K562 (cell line): ENCODE measurements around the gene AIF1. TPM values are rescaled to one million over a fixed set of nuclear protein-coding genes. Genes with fewer than 3 reads are reported as not detected.

Experiments used
- ATAC-seq: fragments of 200-7000 bp; cut with Tn5 transposase; 3 replicates; pipeline ENCODE4 v1.9.1; 2020; ENCODE audit warnings: moderate library complexity
- BruUV-seq: library from RNA; stranded (reverse); fragments of 400-500 nt; replicated peaks from 2 replicates; lab custom pipeline; 2021; lab: Mats Ljungman, UMichigan
- CTCF ChIA-PET: fragments of 300-600 bp; formaldehyde crosslinking; extraction: SDS; loops from one replicate; lab custom pipeline; 2021; ENCODE audit warnings: low intra/inter-chr PET ratio; lab: Yijun Ruan, JAX
- POLR2A ChIA-PET: fragments of 300-600, 350-650 bp; sonication (Branson Sonifier 250); formaldehyde crosslinking; extraction: SDS; loops from one replicate; lab custom pipeline; 2021; ENCODE audit warnings: antibody characterized with exemption, inconsistent platforms; lab: Yijun Ruan, JAX
- DNase-seq, 4 experiments: peaks; one replicate each; pipeline versions ENCODE4 v3.0.0 to v3.0.0-alpha.2; 2011 to 2018; ENCODE audit warnings: low spot score in 3 of 4, mixed read lengths in 3 of 4; ENCODE audit errors: extremely low read depth in 1 of 4
- FAIRE-seq: peaks from 2 replicates; lab custom pipeline; 2011; peaks lifted over from hg19 to GRCh38; lab: Jason Lieb, UNC
- H2AFZ ChIP-seq: 2 replicates; pipeline ENCODE4 v1.6.0; 2011; ENCODE audit warnings: low read depth, low read length, control low read depth, inconsistent platforms
- H3K27ac ChIP-seq: fragments of 200-600 bp; 3 replicates; pipeline ENCODE4 v1.8.0; 2011; ENCODE audit warnings: low read depth, mild to moderate bottlenecking, control low read depth, inconsistent platforms, low read length, moderate library complexity, mixed read lengths; ENCODE audit errors: extremely low read depth
- H3K27me3 ChIP-seq, 2 experiments: fragments of 300-600 bp in 1 of 2; 2 replicates in 1 of 2; 3 replicates in 1 of 2; pipeline versions ENCODE4 v1.6.0 to v1.8.0; 2011; ENCODE audit warnings: inconsistent platforms in 2 of 2, low read length in 2 of 2, mild to moderate bottlenecking in 1 of 2, mixed read lengths in 1 of 2, moderate library complexity in 1 of 2; ENCODE audit not compliant: control insufficient read depth in 2 of 2, insufficient read depth in 2 of 2
- H3K36me3 ChIP-seq: fragments of 300-600 bp; 3 replicates; pipeline ENCODE4 v1.8.0; 2011; ENCODE audit warnings: mild to moderate bottlenecking, low read length, inconsistent platforms; ENCODE audit not compliant: control insufficient read depth, insufficient read depth
- H3K4me1 ChIP-seq, 2 experiments: fragments of 200-600 bp in 1 of 2; replicated peaks in 1 of 2; 2 replicates in 1 of 2; 3 replicates in 1 of 2; pipeline versions ENCODE4 v1.5.1 to v1.8.0; 2011; ENCODE audit warnings: inconsistent platforms in 2 of 2, low read length in 2 of 2, mild to moderate bottlenecking in 1 of 2, mixed read lengths in 1 of 2, moderate library complexity in 1 of 2; ENCODE audit not compliant: control insufficient read depth in 2 of 2, insufficient read depth in 2 of 2
- H3K4me2 ChIP-seq: 2 replicates; pipeline ENCODE4 v1.6.1; 2011; ENCODE audit warnings: low read length, control low read depth, inconsistent platforms, mixed read lengths; ENCODE audit not compliant: insufficient read depth
- H3K4me3 ChIP-seq: fragments of 200-600 bp; sonication (generic), shearing (Covaris generic); 2 replicates; pipeline ENCODE4 v1.5.1; 2016; ENCODE audit warnings: control low read depth, inconsistent platforms
- H3K79me2 ChIP-seq: fragments of 200-600 bp; 3 replicates; pipeline ENCODE4 v1.8.0; 2011; ENCODE audit warnings: low read length, inconsistent platforms; ENCODE audit not compliant: control insufficient read depth, insufficient read depth
- H3K9ac ChIP-seq, 2 experiments: 2 replicates each; pipeline versions ENCODE4 v1.6.0 to v1.6.1; 2011; ENCODE audit warnings: low read depth in 2 of 2, low read length in 2 of 2, control low read depth in 1 of 2, inconsistent platforms in 1 of 2, mild to moderate bottlenecking in 1 of 2, mixed read lengths in 1 of 2; ENCODE audit not compliant: insufficient read depth in 1 of 2
- H3K9me1 ChIP-seq: one replicate; pipeline ENCODE4 v1.6.0; 2011; ENCODE audit warnings: inconsistent platforms, mild to moderate bottlenecking, low read length, moderate library complexity; ENCODE audit not compliant: control insufficient read depth, insufficient read depth
- H3K9me3 ChIP-seq: replicated peaks from 2 replicates; pipeline ENCODE4 v1.5.1; 2011; ENCODE audit warnings: low read depth, low read length, inconsistent platforms; ENCODE audit not compliant: control insufficient read depth, insufficient read depth
- H4K20me1 ChIP-seq: replicated peaks from 2 replicates; pipeline ENCODE4 v1.6.1; 2011; ENCODE audit warnings: low read length, inconsistent platforms, mixed read lengths; ENCODE audit not compliant: control insufficient read depth, insufficient read depth
- CREB5 ChIP-seq: fragments of 250-450 bp; sonication (Bioruptor Pico); IDR thresholded peaks from 2 replicates; pipeline ENCODE4 v1.5.0; 2020; ENCODE audit warnings: mild to moderate bottlenecking
- GMEB1 ChIP-seq: fragments of 250-450 bp; sonication (Bioruptor Pico); IDR thresholded peaks from 2 replicates; pipeline ENCODE4 v1.4.0; 2020; ENCODE audit warnings: mild to moderate bottlenecking
- GTF2B ChIP-seq: IDR thresholded peaks from 2 replicates; pipeline ENCODE4 v1.6.1; 2011; ENCODE audit not compliant: insufficient read length; ENCODE audit errors: extremely low read depth
- HNRNPH1 ChIP-seq: fragments of 200-400 bp; formaldehyde crosslinking; optimal IDR thresholded peaks from 2 replicates; pipeline ENCODE3; 2017; ENCODE audit warnings: low read depth, mild to moderate bottlenecking, low read length, moderate library complexity
- MAFF ChIP-seq: IDR thresholded peaks from 2 replicates; pipeline ENCODE4 v1.6.1; 2012; ENCODE audit warnings: low read length, improper control_type of control experiment
- MAZ ChIP-seq, 2 experiments: fragments of 450-650 bp in 1 of 2; sonication (generic) in 1 of 2; formaldehyde crosslinking; IDR thresholded peaks in 1 of 2; conservative IDR thresholded peaks in 1 of 2; 2 replicates each; pipeline versions ENCODE4 v1.4.0 to v1.5.0; 2020; ENCODE audit warnings: mild to moderate bottlenecking in 1 of 2, missing genetic modification reagents in 1 of 2
- NELFE ChIP-seq: IDR thresholded peaks from 2 replicates; pipeline ENCODE4 v1.6.1; 2011; ENCODE audit warnings: mild to moderate bottlenecking; ENCODE audit not compliant: insufficient read depth, insufficient read length
- THRB ChIP-seq: fragments of 450-650 bp; formaldehyde crosslinking; conservative IDR thresholded peaks from 2 replicates; pipeline ENCODE4 v1.4.0; 2022; ENCODE audit warnings: mild to moderate bottlenecking, missing genetic modification characterization
- ZNF395 ChIP-seq: fragments of 200-800 bp; sonication (Bioruptor generic); IDR thresholded peaks from 2 replicates; pipeline ENCODE4 v1.6.1; 2017; ENCODE audit warnings: missing genetic modification characterization, missing compliant biosample characterization
- WGBS: fragments of 100-300 bp; shearing (Covaris generic); methylation state at CpG from one replicate; pipeline ENCODE4 v1.1.6; 2016; ENCODE audit warnings: low coverage, mixed read lengths; ENCODE audit not compliant: insufficient coverage; ENCODE audit errors: missing lambda C conversion rate; 5-methylcytosine and 5-hydroxymethylcytosine counted together
- in situ Hi-C: fragments of 300-500 bp; cut with MboI; formaldehyde crosslinking; loops from 4 replicates; pipeline ENCODE4 v1.15.0; 2018; ENCODE audit warnings: inconsistent platforms, mixed read lengths
- intact Hi-C: fragments of 100-400 bp; cut with micrococcal nuclease; formaldehyde crosslinking; loops from 2 replicates; pipeline ENCODE4 v1.14.2; 2022
- polyA plus RNA-seq, 8 experiments: library from polyadenylated mRNA; depleted of rRNA in 4 of 8; stranded (reverse) in 5 of 8; unstranded in 3 of 8; fragments of >200 nt; fragmentation: Nextera tagmentation in 2 of 8; fragmentation: Illumina TruSeq in 1 of 8; extraction: Ambion mirVana in 2 of 8; extraction: Trizol in 1 of 8; gene quantifications; 2 replicates each; pipeline versions ENCODE4 v1.2.1 to v1.2.3, GENCODE V29; 2011 to 2014; ENCODE audit warnings: inconsistent platforms in 1 of 8, missing spikeins in 1 of 8
- total RNA-seq, 7 experiments: library from RNA; depleted of rRNA in 6 of 7; stranded (reverse); fragments of >200 nt in 6 of 7; fragmentation: Illumina TruSeq in 2 of 7; extraction: Trizol in 2 of 7; gene quantifications; 2 replicates each; pipeline versions ENCODE4 v1.2.1 to v1.2.3, GENCODE V29; 2011 to 2021; ENCODE audit warnings: low replicate concordance in 1 of 7

Gene AIF1
- total and polyA plus RNA-seq, 9 of the 15 experiments (the other 6 are each of a cell fraction or from before 2014, with no cell fraction given), result 9.4 to 33.4 (median 19.4) TPM

- no peaks in the 10 kb centered on the region for H3K79me2 ChIP-seq
- in situ Hi-C loops, result no loop called here
- no peak overlapping the region for H3K9ac ChIP-seq
- no peak for TF ChIP-seq CREB5 (CRISPR knock-in tag)
- TF ChIP-seq MAZ (CRISPR knock-in tag; conservative IDR thresholded peaks at IDR 0.05 in 1 of 2, IDR thresholded peaks at IDR 0.05 in 1 of 2), result no peak
- TF ChIP-seq ZNF395 (CRISPR knock-in tag), result no peak
- TF ChIP-seq GMEB1 (CRISPR knock-in tag), result no peak
- TF ChIP-seq THRB (CRISPR knock-in tag), result 0 out of 2 replicates have a peak, but pooled peaks have one; percentile 61
- TF ChIP-seq MAFF, result no peak
- no peak for TF ChIP-seq GTF2B
- no peak for TF ChIP-seq HNRNPH1
- TF ChIP-seq NELFE, result no peak
Measured at GRCh38 chr6:31568537-31568961, 46.5 kb upstream of the AIF1 start.

More at GRCh38 chr6:31568537-31568961, 46.5 kb upstream of the AIF1 start:
- H3K9me3 ChIP-seq, result no peaks in the 10 kb centered on the region
- no peaks in the 10 kb centered on the region for H3K9me1 ChIP-seq
- ChIA-PET CTCF (no interaction called here), POLR2A (interaction anchor here (1.3 to 2.6 kb wide), 4 partner anchors 8 to 24 kb away, joined by 3 to 10 read pairs (median 6); partner anchors contain the start of gene NCR3)
- no peaks in the 10 kb centered on the region for H3K36me3 ChIP-seq
- no peak overlapping the region for H3K4me3 ChIP-seq
- no peaks in the 10 kb centered on the region for H4K20me1 ChIP-seq
- peaks cover 5 to 18% of the 10 kb centered on the region in 2 experiments; a peak in 4 of 5 replicates for H3K4me1 ChIP-seq
- ATAC-seq (no peak), DNase-seq (no peak), FAIRE-seq (peak; percentile 67)
- no TSS peak for BruUV-seq
- no peak overlapping the region for H3K4me2 ChIP-seq
- intact Hi-C loops, result no loop called here
- no peaks in the 10 kb centered on the region for H3K27me3 ChIP-seq
- no peak overlapping the region for H2AFZ ChIP-seq
- WGBS, result 22% methylated on average over 3 of the region's 3 CpGs
- H3K27ac ChIP-seq, result no peak overlapping the region
